Endodermal cell (in vitro differentiated cells): ENCODE data around the gene ERCC3. TPM values are rescaled to one million over a fixed set of nuclear protein-coding genes. Genes with fewer than 3 reads are reported as not detected.

Experiments
- DNase-seq: peaks from one replicate; pipeline ENCODE4 v3.0.0-alpha.2; 2017
- H3K27ac ChIP-seq: 2 replicates; pipeline ENCODE4 v1.5.1; 2013; ENCODE audit warnings: mild to moderate bottlenecking, low read depth, low read length, moderate library complexity
- H3K27me3 ChIP-seq: 2 replicates; pipeline ENCODE4 v1.6.1; 2013; ENCODE audit warnings: mild to moderate bottlenecking, low read length, moderate library complexity; ENCODE audit not compliant: insufficient read depth, control insufficient read depth, poor library complexity, severe bottlenecking
- H3K36me3 ChIP-seq: 2 replicates; pipeline ENCODE4 v1.7.0; 2013; ENCODE audit warnings: mild to moderate bottlenecking, low read length, moderate library complexity; ENCODE audit not compliant: control insufficient read depth, insufficient read depth
- H3K4me1 ChIP-seq: one replicate; pipeline ENCODE4 v1.7.0; 2013; ENCODE audit warnings: low read length; ENCODE audit not compliant: control insufficient read depth, insufficient read depth
- H3K4me3 ChIP-seq: 2 replicates; pipeline ENCODE4 v1.5.1; 2013; ENCODE audit warnings: mild to moderate bottlenecking, low read length, moderate library complexity
- H3K9ac ChIP-seq: 2 replicates; pipeline ENCODE4 v1.6.1; 2013; ENCODE audit warnings: mild to moderate bottlenecking, low read length, moderate library complexity; ENCODE audit not compliant: poor library complexity, severe bottlenecking; ENCODE audit errors: extremely low read depth
- H3K9me3 ChIP-seq: 2 replicates; pipeline ENCODE4 v1.6.1; 2013; ENCODE audit warnings: mild to moderate bottlenecking, low read length, moderate library complexity; ENCODE audit not compliant: control insufficient read depth
- H3K27ac Mint-ChIP-seq: 2 replicates; pipeline ENCODE4 v1.8.0; 2020; ENCODE audit warnings: mixed read lengths
- H3K27me3 Mint-ChIP-seq: 2 replicates; pipeline ENCODE4 v1.8.0; 2021; ENCODE audit warnings: mild to moderate bottlenecking, mixed read lengths; ENCODE audit not compliant: insufficient read depth
- H3K36me3 Mint-ChIP-seq: 2 replicates; pipeline ENCODE4 v1.8.0; 2020; ENCODE audit warnings: low read depth, mixed read lengths
- H3K4me1 Mint-ChIP-seq: 2 replicates; pipeline ENCODE4 v1.8.0; 2020; ENCODE audit warnings: mixed read lengths
- H3K4me3 Mint-ChIP-seq: 2 replicates; pipeline ENCODE4 v1.8.0; 2020; ENCODE audit warnings: mild to moderate bottlenecking, moderate library complexity, mixed read lengths
- H3K9me3 Mint-ChIP-seq: 2 replicates; pipeline ENCODE4 v1.8.0; 2020; ENCODE audit warnings: mild to moderate bottlenecking, mixed read lengths
- WGBS, 2 experiments: methylation state at CpG; one replicate each; pipeline versions ENCODE4 v1.1.5 to v1.1.7; 2013; ENCODE audit warnings: missing lambda C conversion rate in 2 of 2, mixed read lengths in 1 of 2; ENCODE audit not compliant: insufficient coverage in 1 of 2, insufficient read length in 1 of 2; 5-methylcytosine and 5-hydroxymethylcytosine counted together
- total RNA-seq, 2 donors: library from RNA; stranded (reverse); fragmentation: NEBNext Ultra II Directional in 1 of 2; extraction: Animal tissue kit (Norgen Biotek cat#: 25700) in 1 of 2; gene quantifications; 2 replicates in 1 of 2; 3 replicates in 1 of 2; pipeline ENCODE4 v1.2.1, GENCODE V29; 2021
- TF ChIP-seq, protein P1 (sequence below): fragments of 200-600 bp; sonication (generic); conservative IDR thresholded peaks from 2 replicates; pipeline ENCODE4 v1.5.0; 2021; ENCODE audit warnings: antibody characterized with exemption, mild to moderate bottlenecking

ERCC3 gene
- total RNA-seq, 2 donors from 2014 or later = 64.5 to 72.6 TPM

DNA sequence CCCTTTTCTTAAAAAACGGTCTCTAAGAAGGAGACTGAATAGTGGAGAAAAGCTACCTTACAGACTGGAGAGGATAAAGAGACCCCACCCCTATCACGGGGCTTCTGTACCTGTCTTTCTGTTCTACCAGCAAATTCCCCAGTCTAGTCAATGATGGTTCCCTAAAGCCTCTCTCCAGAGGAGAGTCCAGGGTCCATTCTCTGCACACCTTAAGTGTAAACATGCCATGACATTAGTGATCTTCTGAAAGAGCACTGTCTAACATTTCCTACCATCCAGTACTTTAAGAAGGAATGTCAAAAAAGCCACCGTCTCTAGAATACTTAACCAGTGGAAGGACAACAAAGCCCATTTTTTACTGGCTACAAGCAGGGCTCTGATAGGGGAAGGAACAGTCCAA is 17.0 kb upstream of the ERCC3 start:
- H3K36me3 Mint-ChIP-seq = peaks cover 32% of the 10 kb centered on the region
- WGBS, 2 experiments = 87 to 100% methylated on average over 2 to 3 of the region's 3 CpGs
- H3K27me3 Mint-ChIP-seq = no peaks in the 10 kb centered on the region
- H3K36me3 ChIP-seq = peaks cover 71% of the 10 kb centered on the region
- no peaks in the 10 kb centered on the region for H3K4me1 ChIP-seq
- DNase-seq = no peak
- no peaks in the 10 kb centered on the region for H3K27me3 ChIP-seq
- H3K9me3 ChIP-seq = no peaks in the 10 kb centered on the region
- H3K4me3 Mint-ChIP-seq = no peak overlapping the region
- TF ChIP-seq, protein P1, sequence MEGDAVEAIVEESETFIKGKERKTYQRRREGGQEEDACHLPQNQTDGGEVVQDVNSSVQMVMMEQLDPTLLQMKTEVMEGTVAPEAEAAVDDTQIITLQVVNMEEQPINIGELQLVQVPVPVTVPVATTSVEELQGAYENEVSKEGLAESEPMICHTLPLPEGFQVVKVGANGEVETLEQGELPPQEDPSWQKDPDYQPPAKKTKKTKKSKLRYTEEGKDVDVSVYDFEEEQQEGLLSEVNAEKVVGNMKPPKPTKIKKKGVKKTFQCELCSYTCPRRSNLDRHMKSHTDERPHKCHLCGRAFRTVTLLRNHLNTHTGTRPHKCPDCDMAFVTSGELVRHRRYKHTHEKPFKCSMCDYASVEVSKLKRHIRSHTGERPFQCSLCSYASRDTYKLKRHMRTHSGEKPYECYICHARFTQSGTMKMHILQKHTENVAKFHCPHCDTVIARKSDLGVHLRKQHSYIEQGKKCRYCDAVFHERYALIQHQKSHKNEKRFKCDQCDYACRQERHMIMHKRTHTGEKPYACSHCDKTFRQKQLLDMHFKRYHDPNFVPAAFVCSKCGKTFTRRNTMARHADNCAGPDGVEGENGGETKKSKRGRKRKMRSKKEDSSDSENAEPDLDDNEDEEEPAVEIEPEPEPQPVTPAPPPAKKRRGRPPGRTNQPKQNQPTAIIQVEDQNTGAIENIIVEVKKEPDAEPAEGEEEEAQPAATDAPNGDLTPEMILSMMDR = no peak
- no peak overlapping the region for H3K27ac ChIP-seq
- H3K4me3 ChIP-seq = no peak overlapping the region
- H3K27ac Mint-ChIP-seq = no peak overlapping the region
- no peaks in the 10 kb centered on the region for H3K4me1 Mint-ChIP-seq
- H3K9ac ChIP-seq = no peak overlapping the region
- H3K9me3 Mint-ChIP-seq = no peaks in the 10 kb centered on the region

DNA sequence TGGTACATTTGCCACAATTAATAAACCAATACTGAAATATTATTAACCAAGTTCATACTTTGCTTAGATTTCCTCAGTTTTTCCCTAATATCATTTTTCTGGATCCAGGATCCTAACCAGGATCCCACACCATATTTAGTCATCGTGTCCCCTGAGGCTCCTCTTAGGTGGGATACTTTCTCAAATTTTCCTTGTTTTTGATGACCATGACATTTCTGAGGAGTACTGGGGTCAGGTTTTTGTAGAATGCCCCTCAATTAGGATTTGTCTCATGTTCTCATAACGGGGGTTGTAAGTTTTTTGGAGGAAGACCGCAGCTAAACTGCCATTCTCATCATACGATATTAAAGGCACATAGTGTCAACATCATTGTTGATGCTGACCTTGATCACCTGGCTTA is 15.5 kb upstream of the ERCC3 start:
- TF ChIP-seq, protein P1 = no peak
- 95 to 96% methylated on average over 4 of the region's 4 CpGs for WGBS, 2 experiments

DNA sequence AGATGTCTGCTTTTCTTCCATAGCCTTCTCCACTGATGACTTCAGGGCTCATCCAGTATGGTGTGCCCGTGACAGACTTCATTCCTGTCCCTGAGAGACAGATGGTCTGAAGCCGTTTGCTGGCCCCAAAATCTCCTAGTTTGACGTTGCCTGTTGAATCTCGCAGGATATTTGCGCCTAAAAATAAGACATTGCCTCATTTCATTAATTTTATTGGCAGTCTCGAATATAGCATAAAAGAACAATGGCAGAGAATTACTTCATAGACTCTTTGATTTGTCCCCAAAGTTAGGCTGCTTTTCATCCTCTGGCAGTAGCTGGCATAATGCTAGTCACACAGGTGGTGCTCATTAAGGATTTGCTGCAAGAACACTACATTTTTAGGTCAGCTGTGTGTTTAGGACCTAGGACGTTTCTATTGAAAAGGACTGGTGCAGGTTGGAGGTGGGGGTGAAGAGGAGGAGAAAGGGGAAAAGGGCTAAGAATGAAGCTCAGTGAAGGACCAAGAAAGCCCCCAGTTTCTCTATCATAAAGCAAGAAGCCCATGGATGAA is 14.7 kb upstream of the ERCC3 start:
- peaks cover 60% of the 10 kb centered on the region for H3K36me3 ChIP-seq
- no peak overlapping the region for H3K27ac ChIP-seq
- Mint-ChIP-seq H3K4me3 (no peak overlapping the region), H3K36me3 (peaks cover 14% of the 10 kb centered on the region), H3K27me3 (no peaks in the 10 kb centered on the region), H3K27ac (no peak overlapping the region), H3K4me1 (no peaks in the 10 kb centered on the region), H3K9me3 (no peaks in the 10 kb centered on the region)
- DNase-seq = no peak
- TF ChIP-seq, protein P1 = no peak
- no peaks in the 10 kb centered on the region for H3K9me3 ChIP-seq
- H3K27me3 ChIP-seq = no peaks in the 10 kb centered on the region
- H3K9ac ChIP-seq = no peak overlapping the region
- 87 to 96% methylated on average over 7 of the region's 7 CpGs for WGBS, 2 experiments
- H3K4me1 ChIP-seq = no peaks in the 10 kb centered on the region
- H3K4me3 ChIP-seq = no peak overlapping the region

More for the DNA sequence above, 15.5 kb upstream of the ERCC3 start:
- H3K9me3 Mint-ChIP-seq = no peaks in the 10 kb centered on the region
- H3K27me3 Mint-ChIP-seq = no peaks in the 10 kb centered on the region
- no peaks in the 10 kb centered on the region for H3K4me1 ChIP-seq
- H3K27ac Mint-ChIP-seq = no peak overlapping the region
- no peaks in the 10 kb centered on the region for H3K4me1 Mint-ChIP-seq
- no peak for DNase-seq
- no peaks in the 10 kb centered on the region for H3K9me3 ChIP-seq
- no peak overlapping the region for H3K9ac ChIP-seq
- no peak overlapping the region for H3K4me3 Mint-ChIP-seq
- H3K4me3 ChIP-seq = no peak overlapping the region
- peaks cover 68% of the 10 kb centered on the region for H3K36me3 ChIP-seq
- H3K27me3 ChIP-seq = no peaks in the 10 kb centered on the region
- no peak overlapping the region for H3K27ac ChIP-seq
- peaks cover 21% of the 10 kb centered on the region for H3K36me3 Mint-ChIP-seq
